SHP77 treated with DMSO at 0.1 percent for 48 hours (cell line): ENCODE results near the gene ROPN1.
"Not testable (repeated sequence)": the region's sequence is repeated elsewhere in the genome, so short reads cannot be mapped to it uniquely, and the experiment has no call there.

Experiments used
- DNase-seq: peaks from one replicate; lab custom pipeline; 2025; lab: John Stamatoyannopoulos, UW

Gene ROPN1

DNA sequence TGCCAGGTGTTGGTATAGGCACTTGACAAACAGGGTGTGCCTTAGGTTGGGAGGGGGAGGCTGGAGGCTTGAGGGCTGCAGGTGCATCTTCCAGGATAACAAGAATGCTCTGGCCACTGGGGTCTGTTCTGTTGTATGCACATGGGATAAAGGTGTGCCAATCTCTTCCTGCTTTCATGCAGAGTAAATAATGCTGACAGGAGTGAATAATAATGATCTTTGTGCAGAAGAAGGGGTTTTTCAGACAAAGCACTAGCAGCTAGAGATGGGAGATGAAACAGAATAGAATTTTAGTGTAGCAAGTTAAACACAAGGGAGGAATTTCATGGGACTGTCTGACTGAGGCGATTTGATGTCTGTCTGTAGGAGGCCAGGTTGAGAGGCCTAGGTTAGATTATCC lies 1.9 kb upstream of the ROPN1 start:
- DNase-seq, result no peak

DNA sequence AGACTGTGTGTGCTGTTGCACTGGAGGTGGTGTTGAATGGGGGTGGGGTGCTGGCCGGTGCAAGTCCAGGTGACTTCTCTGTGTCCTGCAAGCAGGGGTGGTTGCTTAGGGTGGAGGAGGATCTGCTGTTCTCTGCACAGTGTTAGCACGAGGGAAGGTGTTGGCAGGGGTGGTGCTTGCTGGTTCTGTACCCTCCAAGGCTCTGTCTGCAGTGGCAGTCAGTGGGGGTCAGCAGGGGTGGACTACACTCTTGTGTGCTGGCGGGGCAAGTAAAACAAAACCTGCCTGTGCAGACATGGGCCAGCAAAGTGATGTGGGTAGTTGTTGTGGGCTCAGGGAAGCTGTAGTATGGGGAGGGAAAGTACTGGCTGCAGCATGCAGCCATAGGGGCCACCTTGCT lies 5.5 kb downstream of the ROPN1 start:
- no peak for DNase-seq

DNA sequence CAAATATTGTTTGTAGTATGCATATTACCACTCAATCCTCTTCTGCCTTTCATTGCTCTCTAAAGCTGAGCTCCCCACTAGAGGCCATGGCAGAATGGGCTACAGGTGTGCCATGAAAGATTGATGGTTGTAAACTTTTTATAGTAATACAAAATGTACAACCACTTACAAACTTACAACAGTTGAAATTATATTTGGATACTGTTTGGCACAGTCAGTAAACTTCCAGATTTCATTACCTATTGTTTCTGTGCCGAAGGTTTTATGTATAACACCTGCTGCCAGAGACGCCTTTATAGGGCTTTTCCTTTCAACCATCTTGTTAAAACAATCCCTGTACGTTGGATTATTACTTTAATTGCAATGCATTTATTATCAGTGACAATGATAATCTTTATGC lies 7.0 kb downstream of the ROPN1 start:
- no peak for DNase-seq

DNA sequence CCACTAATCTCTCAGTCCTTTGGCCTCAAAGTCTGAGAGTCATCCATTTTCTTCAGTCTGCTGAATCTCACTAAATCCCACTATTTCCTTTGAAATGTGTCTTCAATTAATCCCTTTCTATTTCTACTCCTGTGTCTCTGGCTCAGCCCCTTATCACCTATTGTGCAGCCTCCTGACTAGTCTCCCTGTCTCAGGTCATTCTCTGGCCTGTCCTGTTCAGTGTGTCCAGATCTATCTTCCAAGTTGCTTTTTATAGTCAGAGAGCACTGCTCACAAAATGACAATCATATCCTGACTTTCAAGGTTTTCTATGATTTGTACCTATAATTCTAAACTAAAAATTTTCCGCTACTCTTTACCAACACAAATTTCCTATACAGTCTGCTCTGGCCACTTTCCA lies 7.6 kb downstream of the ROPN1 start:
- DNase-seq, result no peak

DNA sequence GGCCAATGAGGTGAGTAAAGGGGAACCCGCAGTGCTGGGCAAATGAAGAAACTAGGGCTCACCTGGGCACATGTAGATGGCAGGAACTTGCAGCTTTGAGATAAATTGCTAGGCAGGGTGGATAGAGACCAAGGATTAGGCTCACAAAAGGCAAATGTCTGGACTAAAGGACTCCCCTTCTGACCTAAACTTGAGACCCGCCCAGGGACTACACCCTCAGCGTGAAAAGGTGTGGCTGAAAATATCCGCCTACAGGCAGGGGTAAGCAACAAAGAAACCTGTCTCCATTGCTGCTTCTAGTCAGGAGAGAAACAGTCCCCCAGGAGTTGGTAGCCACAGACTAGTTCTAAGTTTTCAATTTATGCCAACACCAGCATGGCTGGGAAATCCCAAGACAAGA lies 10.6 kb downstream of the ROPN1 start:
- not testable (repeated sequence) for DNase-seq

DNA sequence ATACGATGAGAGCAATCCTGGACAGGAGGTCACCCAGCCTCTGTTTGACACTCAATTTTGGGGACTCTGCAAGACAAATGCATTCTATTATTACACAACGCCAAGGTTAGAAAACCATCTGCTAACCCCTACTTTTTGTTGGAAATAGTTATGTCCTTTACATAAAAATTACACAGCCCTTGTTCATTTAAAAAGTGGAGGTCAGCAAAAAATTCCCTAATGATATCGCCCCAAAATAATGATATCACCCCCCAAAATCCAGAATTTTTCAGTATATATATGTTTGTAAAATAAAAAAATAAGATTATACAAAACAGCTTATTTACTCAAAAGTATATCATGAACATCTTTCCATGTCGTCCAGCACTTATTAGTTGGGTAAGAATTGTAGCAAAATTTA lies 11.4 kb downstream of the ROPN1 start:
- DNase-seq, result no peak

DNA sequence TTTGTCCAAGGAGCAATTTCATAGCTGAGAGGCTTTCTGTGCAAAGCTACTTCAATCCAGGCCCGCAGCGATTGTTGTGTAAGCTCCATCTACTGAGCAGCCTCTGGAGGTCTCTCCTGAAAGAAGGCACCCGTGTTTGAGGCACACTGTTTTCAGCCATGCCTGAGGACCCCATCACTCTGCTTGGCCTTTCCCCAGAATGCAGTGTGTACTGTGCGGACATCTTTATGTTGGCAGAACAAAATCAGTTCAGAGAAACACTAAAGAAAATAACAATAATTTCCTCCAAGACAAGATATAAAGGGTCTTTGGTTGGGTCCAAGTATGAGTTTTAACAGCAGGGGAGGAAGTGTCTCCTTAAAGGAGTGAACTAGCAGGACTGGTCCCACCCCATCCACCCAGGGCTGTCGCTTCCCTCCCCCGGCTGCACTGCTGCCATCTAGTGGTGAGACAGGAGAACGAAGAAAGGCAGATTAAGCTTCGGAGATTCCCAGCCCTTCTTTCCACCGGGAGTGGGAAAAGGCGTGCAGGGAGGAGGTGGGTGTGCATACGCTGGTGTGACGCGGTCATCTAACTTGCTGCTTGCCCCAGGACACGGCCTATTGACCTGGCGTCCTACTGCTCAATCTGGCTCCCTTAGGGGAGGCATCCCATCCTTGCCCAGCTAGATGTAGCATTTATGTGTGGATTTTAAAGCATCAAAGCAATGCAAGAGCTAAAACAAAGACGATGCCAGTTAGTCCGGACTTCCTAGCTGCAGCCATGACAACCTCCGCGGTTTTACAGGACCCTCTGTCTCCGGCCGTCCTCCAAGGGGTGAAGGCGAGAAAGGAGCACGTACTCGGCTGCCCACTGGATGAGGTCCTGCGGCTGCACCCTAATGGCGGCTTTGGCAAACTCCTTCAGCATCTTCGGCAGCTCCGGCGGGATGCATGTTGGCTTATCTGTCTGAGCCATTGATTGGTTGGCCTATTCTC lies 12.1 kb downstream of the ROPN1 start:
- peak; percentile 24 for DNase-seq

DNA sequence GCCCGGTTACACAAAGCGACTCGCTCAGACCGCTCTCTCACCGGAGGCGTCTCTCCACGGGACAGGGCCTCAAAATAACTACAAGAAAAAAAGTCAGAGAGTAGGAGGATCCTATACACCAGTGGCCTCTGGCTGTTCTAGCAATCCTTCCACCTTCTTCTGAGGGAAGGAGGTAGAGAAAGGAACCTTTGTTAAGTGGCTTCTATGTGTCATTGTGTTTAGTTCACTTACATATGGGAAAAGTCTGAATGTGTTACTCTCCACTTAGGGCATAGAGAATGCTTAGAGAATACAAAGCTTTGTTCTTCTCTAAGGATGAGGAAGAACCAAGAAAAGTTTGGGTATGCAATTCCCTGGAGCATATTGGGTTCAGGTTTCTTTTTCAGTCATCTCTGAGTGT lies 15.0 kb downstream of the ROPN1 start:
- not testable (repeated sequence) for DNase-seq

DNA sequence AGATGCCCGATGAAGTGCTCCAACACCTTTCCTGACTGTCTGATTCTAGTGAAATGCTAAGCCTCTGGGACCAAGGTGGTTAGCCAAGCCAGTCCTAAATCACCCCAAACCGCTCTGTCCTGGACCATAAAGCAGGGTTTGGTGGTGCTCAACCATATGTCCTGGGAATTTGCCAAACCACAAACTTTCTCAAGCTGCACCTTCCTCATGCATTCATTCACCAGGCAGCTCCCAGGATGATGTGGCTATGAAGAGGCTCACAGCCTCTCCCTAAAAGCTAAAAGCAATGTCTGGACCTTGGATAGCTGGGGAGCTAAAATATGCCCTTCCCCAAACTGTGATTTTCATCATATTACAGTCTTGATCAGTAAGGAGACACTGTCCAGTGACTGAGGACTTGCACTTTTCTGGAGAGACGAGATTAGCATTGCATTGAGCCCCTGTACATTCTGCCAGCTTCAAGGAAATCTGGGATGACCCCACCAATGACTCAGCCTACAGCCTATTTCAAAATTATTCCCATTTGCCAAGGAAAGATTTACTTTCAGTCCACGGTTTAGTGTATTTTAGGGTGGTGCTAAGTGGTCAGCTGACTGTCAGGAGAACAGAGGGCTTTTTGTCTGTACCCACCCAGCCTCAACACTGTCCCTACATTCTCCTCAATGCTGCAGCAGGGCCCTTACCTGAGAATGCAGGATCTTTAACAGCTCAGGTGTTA lies 15.6 kb downstream of the ROPN1 start:
- not testable (repeated sequence) for DNase-seq

DNA sequence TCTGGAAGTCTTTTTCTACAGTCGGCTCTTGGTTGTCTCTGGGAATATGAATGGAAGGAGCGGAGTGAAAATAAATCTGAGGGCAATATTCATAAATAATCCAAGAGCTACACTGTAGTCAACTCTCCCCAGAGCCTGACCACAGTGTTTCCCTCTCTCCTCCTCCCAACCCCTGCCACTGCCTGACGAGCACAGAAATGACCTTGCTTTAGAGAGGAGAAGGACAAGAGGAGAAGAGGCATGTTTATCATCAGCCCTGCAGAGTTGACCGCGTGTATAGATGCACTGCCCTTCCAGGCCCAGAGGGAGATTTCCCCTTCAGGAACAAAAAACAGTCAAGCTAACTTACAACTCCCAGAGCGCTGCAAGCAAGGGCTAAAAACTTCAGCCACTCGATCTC lies 16.9 kb downstream of the ROPN1 start:
- DNase-seq, result not testable (repeated sequence)

DNA sequence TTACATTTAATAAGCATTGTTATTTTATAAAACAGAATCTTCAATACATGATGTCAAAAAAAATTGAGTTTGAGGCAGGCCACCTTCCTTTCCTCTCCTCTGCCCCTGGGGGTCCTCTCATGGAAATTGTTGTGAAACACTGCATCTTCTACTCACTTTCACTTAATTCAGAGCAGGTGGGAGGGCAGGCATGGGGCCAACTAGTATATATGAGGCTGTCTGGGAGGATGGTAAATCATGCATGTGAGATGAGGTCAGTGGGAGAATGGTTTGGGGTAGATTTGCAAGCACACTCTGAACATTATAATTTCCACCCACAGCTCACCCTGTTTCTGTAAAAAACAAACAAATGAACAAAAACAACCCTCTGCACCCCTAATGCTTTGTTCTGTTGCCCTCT lies 20.5 kb downstream of the ROPN1 start:
- no peak for DNase-seq

DNA sequence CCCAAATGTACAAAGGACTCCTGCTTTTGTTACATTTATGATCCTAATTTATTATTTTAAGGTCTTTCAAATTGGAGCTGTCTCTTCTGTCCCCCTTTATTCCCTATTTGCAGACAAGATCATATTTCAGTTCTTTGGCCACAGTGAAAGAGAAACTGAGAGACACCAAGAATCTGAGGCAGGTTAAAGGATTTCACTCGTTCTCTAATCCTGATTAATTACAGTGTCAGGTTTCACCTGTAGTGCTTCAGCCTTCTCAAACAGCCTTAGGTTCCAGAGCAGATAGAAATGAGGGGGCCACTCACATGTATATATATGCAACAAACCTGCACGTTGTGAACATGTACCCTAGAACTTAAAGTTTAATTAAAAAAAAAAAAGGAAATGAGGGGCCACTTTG lies 24.7 kb downstream of the ROPN1 start:
- not testable (repeated sequence) for DNase-seq

DNA sequence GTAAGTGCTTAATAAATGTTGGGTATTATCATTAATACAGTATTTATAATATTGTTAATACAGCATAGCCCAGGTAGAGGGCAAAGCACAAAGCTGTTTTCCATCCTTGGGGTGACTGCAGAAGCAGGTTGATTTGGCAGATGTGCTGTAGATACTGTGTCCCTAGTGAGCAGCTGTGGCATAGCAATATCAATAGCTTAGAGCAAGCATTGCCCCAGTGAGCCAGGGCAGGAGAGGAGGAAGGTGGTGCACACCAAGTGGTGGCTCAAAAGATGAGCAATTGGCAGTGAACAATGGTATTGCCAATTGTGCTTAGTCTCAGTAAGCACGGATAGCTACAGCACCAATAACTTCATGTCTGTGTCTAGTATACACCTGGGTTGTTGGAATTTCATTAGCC lies 25.1 kb downstream of the ROPN1 start:
- DNase-seq, result not testable (repeated sequence)

DNA sequence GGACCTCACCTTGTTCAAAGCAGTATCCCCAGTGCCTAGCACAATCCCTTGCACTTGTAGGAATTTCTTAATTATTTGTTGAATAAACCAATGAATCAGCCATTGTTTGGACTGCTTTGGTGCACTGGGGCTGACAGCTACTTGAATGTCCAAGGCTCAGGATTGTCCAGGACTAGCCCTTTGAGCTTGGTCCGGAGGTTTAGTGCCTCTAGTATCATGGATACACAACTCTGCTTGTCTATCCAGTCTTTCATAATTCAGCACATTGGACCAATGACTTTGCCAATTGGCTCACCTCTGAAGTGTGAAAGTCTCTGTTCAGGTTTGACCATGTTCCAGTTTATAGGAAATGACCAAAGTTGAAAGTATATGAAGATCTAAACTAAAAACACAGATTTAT lies 27.1 kb downstream of the ROPN1 start:
- DNase-seq, result not testable (repeated sequence)

DNA sequence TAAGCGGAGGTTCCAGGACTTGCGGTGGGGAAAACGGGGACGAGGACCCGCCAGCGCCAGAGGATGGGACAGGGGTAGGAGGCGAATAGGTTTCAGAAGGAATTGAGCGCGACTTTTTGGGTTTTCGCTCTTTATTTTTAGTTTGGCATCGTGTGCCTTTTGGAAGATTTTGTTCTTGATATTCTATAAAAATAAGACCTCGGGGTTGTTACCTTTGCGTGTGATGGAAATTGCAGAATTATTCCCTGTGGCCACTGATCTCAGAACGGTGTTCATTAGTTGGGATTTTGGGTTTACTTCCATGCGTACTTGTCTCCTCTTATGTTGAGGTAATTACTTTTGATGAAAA lies 30.4 kb downstream of the ROPN1 start:
- DNase-seq, result no peak

DNA sequence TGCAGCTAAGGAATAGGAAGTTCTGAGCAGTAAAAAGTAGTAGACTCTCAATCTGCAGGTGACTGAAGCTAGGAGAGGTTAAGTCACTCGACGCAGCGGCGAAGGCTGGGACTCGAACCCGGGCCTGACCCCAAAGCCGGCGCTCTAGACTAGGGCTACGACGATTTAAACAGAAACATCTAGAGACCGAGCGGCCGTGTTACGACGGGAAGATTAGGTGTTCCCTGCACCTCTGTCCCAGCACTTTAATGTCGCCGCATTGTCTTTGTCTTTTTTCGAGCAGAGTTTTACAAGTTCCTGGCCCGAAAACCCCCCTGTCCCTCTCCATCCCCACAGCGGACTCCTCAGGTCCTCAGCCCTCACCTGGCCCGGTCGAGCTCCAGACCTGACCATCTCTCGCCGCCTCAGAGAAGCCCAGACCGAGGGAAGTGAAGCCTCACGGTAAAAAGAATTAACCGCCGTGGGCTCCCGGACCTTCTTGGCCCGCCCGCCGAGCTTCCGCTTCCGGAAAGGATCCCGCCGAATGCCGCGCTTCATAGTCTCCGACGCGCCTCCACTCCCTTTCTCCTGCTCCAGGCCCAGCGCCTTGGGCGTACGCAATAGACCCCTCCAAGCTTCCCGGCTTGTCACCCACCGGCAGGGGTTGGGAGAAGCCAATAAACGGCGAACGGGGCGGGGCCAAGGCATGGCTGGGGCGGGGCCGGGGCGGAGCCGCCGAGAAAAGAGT lies 31.0 kb downstream of the ROPN1 start, which contains the start of gene CCDC14:
Gene CCDC14 (minus strand): TSS at position 449 of the 727 bp plus-strand sequence. CDS start 56 bp downstream, at position 393.
- peak; percentile 91 for DNase-seq

DNA sequence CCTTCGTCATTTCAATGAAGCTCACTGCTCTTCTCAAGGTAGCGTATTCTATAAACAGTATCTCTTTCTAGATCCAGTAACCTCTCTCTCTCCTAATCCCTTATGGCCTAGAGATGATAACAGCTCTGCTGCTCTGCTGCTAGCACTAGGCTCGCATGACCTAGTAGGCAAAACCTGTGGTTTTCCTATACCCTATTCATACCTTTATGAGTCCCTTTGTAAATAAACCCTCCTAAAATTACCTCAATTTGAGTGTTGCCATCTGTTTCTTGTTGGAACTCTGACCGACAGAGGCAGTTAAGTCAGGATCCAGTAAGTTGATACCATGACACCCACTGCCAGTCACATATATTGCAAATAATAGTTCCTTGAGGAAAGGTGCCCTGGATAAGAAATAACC lies 38.2 kb downstream of the ROPN1 start:
- DNase-seq, result no peak

DNA sequence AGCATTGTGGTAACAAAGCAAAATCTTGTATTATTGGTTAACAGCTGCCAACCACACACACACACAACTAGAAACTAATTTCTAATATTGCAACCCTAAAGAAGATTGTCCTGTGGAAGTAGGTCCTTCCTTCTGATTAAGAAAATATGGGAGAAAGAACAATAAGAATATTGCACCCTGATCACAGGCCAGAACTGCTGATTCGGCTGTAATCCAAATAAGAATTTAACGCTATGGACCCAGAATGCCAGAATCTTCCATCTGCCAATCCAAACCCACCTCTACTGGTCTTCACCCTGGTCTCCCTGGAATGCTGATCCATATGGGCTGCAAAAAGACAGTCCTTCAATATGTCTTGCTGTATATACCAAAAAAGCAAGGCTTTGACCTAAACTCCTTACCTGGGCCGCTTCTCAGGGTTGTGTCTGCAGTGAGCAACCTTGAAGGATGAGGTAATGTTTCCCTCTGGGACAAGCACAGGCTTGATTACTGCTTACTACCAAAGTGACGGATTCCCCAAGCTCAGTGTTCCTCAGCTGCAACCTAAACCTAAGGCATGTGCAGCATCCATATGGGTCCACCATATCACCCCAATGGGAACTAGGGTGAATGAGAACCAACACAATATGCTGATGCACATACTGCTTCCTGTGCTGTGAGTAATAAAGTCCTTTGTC lies 38.9 kb downstream of the ROPN1 start:
- DNase-seq, result no peak

DNA sequence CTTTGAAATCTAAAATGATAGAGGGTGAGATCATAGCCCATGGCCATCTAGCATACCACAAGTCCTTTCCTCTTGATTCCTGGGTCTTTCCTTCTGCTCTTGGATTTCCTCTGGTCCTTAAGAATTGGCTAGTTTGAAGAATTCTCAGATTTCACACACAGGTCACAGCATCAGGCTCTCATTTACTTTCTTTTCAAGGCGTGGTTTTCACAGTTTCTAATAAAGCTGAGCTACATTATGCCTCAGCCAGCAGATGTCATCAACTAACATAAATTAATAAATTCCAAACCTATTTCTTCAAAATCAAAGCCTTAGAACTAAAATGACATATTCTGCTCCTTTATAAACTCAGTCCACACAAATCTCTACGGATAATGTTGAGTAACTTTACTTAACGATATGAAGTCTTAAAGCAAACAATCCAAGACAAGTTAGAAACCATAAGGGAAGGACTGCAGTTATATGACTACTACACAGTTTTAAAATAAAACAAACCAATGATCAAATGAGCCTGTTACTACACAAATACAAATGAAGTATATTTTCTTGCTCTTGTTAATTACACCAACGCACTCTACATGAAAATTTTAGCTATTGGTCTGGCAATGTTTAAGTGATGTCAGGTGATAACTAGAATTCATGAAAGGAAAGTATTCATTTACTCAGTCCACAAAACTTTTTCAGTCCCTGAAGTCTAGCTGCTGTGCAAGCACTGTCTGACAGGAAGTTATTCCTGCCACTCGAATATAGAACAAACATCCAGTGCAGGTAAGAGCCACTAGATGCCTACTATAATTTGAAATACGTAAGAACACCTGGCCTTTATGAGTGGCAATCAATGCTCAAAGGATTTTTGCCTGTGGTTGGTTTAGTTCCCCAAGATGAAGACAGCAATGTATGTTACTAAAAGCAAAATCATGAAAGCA lies 40.1 kb downstream of the ROPN1 start:
- peak; percentile 26 for DNase-seq

DNA sequence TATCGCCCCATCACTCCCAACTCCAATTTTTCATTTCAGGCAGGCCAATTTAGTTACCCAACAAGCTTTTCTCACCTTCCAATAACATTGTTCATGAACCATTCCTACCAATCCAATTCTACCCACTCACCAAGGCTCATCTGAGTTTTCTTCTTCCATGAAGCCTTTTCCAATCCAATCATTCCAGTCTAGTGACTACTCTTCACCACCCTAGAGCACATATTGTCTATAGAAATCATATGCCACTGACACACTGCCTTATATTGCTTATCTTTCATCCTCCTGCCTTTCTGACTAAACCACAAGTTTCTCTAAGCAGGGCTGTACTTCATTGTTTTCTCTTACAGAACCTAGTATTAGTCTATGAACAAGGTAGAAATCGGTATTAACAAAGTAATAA lies 42.3 kb downstream of the ROPN1 start:
- DNase-seq, result no peak

DNA sequence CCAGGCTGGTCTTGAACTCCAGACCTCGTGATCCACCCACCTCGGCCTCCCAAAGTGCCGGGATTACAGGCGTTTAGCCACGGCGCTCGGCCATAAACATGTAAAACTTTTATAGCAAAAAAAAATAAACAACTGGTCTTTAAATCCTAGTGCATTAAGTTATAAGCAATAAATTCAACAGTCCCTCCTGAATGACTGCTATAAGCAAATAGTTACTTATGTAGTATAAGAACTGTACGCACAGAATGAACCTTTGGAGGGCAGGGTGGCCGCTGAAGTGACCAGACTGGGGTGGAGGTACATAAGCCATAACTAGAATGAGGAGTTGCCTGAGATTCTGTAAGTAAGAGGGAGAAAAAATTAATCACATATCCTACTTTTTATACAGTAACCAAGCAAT lies 43.5 kb downstream of the ROPN1 start:
- no peak for DNase-seq
